HepG2 (cell line): ENCODE results near the gene ZFPL1. TPM values are rescaled to one million over a fixed set of nuclear protein-coding genes. Genes with fewer than 3 reads are reported as not detected.
A peak's percentile ranks its signal among the peaks of the same experiment; 100 is the strongest.

Experiments
- AGO2 ChIP-seq: fragments of 200-400 bp; formaldehyde crosslinking; optimal IDR thresholded peaks from 2 replicates; pipeline ENCODE3; 2017; ENCODE audit warnings: mild to moderate bottlenecking, low read depth, low read length, moderate library complexity
- ARNTL ChIP-seq: sonication (generic); formaldehyde crosslinking; IDR thresholded peaks from 2 replicates; pipeline ENCODE4 v1.4.0; 2020; ENCODE audit warnings: mild to moderate bottlenecking, missing genetic modification reagents
- ETV6 ChIP-seq: sonication (generic); formaldehyde crosslinking; conservative IDR thresholded peaks from 2 replicates; pipeline ENCODE4 v1.4.0; 2020; ENCODE audit warnings: missing genetic modification reagents
- GATAD2A ChIP-seq: IDR thresholded peaks from 2 replicates; pipeline ENCODE4 v1.6.1; 2016
- GRHL1 ChIP-seq: sonication (generic); formaldehyde crosslinking; conservative IDR thresholded peaks from 2 replicates; pipeline ENCODE4 v1.8.0; 2022; ENCODE audit warnings: missing genetic modification reagents
- HMG20A ChIP-seq: IDR thresholded peaks from 2 replicates; pipeline ENCODE4 v1.6.1; 2016; ENCODE audit warnings: borderline replicate concordance
- HMGA1 ChIP-seq: sonication (generic); formaldehyde crosslinking; conservative IDR thresholded peaks from 2 replicates; pipeline ENCODE4 v1.4.0; 2020; ENCODE audit warnings: missing genetic modification reagents
- NPAS2 ChIP-seq: sonication (generic); formaldehyde crosslinking; IDR thresholded peaks from 2 replicates; pipeline ENCODE4 v1.8.0; 2022; ENCODE audit warnings: mild to moderate bottlenecking, missing genetic modification reagents, borderline replicate concordance
- REXO4 ChIP-seq: sonication (generic); formaldehyde crosslinking; IDR thresholded peaks from 2 replicates; pipeline ENCODE4 v1.8.0; 2022; ENCODE audit warnings: missing genetic modification reagents, mild to moderate bottlenecking, borderline replicate concordance
- STAG1 ChIP-seq: sonication (generic); formaldehyde crosslinking; IDR thresholded peaks from 2 replicates; pipeline ENCODE4 v1.4.0; 2020; ENCODE audit warnings: missing genetic modification reagents
- ZBTB46 ChIP-seq: sonication (generic); formaldehyde crosslinking; IDR thresholded peaks from 2 replicates; pipeline ENCODE4 v1.4.0; 2020; ENCODE audit warnings: mild to moderate bottlenecking, missing genetic modification reagents, borderline replicate concordance
- ZEB1 ChIP-seq: IDR thresholded peaks from 2 replicates; pipeline ENCODE4 v1.6.1; 2012; ENCODE audit warnings: mild to moderate bottlenecking, low read depth, inconsistent platforms; ENCODE audit not compliant: insufficient replicate concordance
- ZFP82 ChIP-seq: sonication (generic); formaldehyde crosslinking; IDR thresholded peaks from 2 replicates; pipeline ENCODE4 v1.5.1; 2020; ENCODE audit warnings: mild to moderate bottlenecking, missing genetic modification reagents, borderline replicate concordance
- ZNF275 ChIP-seq: sonication (generic); formaldehyde crosslinking; IDR thresholded peaks from 2 replicates; pipeline ENCODE4 v1.8.0; 2022; ENCODE audit warnings: missing genetic modification reagents, mild to moderate bottlenecking, inconsistent platforms, borderline replicate concordance
- ZNF335 ChIP-seq: sonication (generic); formaldehyde crosslinking; IDR thresholded peaks from 2 replicates; pipeline ENCODE4 v1.4.0; 2020; ENCODE audit warnings: missing genetic modification reagents
- ZNF720 ChIP-seq: sonication (generic); formaldehyde crosslinking; IDR thresholded peaks from 2 replicates; pipeline ENCODE4 v1.4.0; 2020; ENCODE audit warnings: missing genetic modification reagents
- ZSCAN30 ChIP-seq: sonication (generic); formaldehyde crosslinking; IDR thresholded peaks from 2 replicates; pipeline ENCODE4 v1.5.0; 2020; ENCODE audit warnings: mild to moderate bottlenecking, missing genetic modification reagents
- polyA plus RNA-seq, 8 experiments: library from polyadenylated mRNA; depleted of rRNA in 3 of 8; stranded (reverse) in 7 of 8; unstranded in 1 of 8; fragments of >200 nt; fragmentation: Illumina TruSeq in 4 of 8; extraction: Trizol in 4 of 8; gene quantifications; 2 replicates each; pipeline versions ENCODE4 v1.2.1 to v1.2.3, GENCODE V29; 2011 to 2016; ENCODE audit warnings: low read depth in 4 of 8, missing spikeins in 1 of 8, mixed read lengths in 1 of 8; ENCODE audit not compliant: insufficient read depth in 1 of 8
- total RNA-seq, 5 experiments: library from RNA; depleted of rRNA; stranded (reverse); fragments of >200 nt; fragmentation: Illumina TruSeq; extraction: Trizol; gene quantifications; 2 replicates each; pipeline ENCODE4 v1.2.3, GENCODE V29; 2016; ENCODE audit warnings: low read depth in 1 of 5
- TF ChIP-seq, protein P1 (sequence below): sonication (generic); formaldehyde crosslinking; IDR thresholded peaks from 2 replicates; pipeline ENCODE4 v1.5.1; 2020; ENCODE audit warnings: mild to moderate bottlenecking, moderate library complexity, missing genetic modification reagents
- TF ChIP-seq, protein P2 (sequence below): sonication (generic); IDR thresholded peaks from 2 replicates; pipeline ENCODE4 v1.6.1; 2016; ENCODE audit warnings: low read depth, borderline replicate concordance
- TF ChIP-seq, protein P3 (sequence below): fragments of 450-650 bp; IDR thresholded peaks from 2 replicates; pipeline ENCODE4 v1.6.1; 2017

The ZFPL1 gene
- total and polyA plus RNA-seq, 2 of the 13 experiments (the other 11 are each of a cell fraction or from before 2014, with no cell fraction given) = 32.2 to 56.0 TPM

DNA sequence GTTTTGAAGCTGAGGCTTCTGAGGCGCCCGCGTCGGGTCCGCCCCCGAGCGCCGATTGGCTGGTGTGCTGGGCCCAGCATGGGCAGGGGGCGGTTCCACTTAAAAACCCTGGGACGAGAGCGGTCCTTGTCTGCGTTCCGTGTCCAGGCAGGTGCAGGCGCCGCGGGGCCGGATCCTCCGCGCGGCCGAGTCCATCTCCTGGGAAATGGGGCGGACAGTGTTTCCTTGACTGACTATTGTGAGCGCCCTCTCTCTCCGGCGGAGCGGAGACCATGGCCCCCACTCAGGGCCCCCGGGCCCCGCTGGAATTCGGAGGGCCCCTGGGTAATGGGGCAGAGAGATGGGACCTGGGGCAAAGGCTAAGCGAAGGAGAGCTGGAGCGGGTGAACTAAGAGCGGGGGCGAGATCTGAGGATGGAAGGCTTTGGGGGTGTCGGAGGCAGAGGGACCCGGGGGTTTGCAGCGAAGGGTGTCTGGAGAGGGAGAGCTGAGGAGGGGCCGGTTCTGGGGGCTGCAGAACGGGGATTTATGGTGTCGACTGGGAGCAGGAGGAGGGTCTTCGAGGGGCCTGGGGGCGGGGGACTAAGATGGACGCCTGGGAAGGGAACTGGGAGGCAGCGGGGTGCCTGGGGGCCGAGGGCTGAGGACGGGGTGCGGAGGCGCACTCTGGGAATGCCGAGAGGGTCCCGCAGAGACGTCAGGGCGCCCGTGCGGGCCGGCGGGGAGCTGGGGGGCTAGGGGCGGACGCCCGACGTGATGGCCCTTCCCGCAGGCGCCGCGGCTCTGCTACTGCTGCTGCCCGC is 27.9 kb downstream of the ZFPL1 start, which contains the start of gene TM7SF2 (continued):
- peak; percentile 23; the same call in 1 of the 2 replicates for TF ChIP-seq GATAD2A (CRISPR knock-in tag)
- no peak for TF ChIP-seq ZNF335 (CRISPR knock-in tag)
- no peak for TF ChIP-seq STAG1 (CRISPR knock-in tag)
- TF ChIP-seq ZFP82 (CRISPR knock-in tag) = peak; percentile 79; the same call in 1 of the 2 replicates
- no peak for TF ChIP-seq HMG20A (CRISPR knock-in tag)
- 0 out of 2 replicates have a peak, but pooled peaks have one; percentile 83 for TF ChIP-seq ZNF275 (CRISPR knock-in tag)
- peak; percentile 74; the same call in 1 of the 2 replicates for TF ChIP-seq ARNTL (CRISPR knock-in tag)
- no peak for TF ChIP-seq REXO4 (CRISPR knock-in tag)
- no peak for TF ChIP-seq ETV6
- TF ChIP-seq, protein P1, sequence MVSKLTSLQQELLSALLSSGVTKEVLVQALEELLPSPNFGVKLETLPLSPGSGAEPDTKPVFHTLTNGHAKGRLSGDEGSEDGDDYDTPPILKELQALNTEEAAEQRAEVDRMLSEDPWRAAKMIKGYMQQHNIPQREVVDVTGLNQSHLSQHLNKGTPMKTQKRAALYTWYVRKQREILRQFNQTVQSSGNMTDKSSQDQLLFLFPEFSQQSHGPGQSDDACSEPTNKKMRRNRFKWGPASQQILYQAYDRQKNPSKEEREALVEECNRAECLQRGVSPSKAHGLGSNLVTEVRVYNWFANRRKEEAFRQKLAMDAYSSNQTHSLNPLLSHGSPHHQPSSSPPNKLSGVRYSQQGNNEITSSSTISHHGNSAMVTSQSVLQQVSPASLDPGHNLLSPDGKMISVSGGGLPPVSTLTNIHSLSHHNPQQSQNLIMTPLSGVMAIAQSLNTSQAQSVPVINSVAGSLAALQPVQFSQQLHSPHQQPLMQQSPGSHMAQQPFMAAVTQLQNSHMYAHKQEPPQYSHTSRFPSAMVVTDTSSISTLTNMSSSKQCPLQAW (CRISPR knock-in tag) = peak; percentile 62; the same call in 1 of the 2 replicates
- TF ChIP-seq GRHL1 (CRISPR knock-in tag) = no peak
- TF ChIP-seq NPAS2 (CRISPR knock-in tag) = no peak
- TF ChIP-seq, protein P2, sequence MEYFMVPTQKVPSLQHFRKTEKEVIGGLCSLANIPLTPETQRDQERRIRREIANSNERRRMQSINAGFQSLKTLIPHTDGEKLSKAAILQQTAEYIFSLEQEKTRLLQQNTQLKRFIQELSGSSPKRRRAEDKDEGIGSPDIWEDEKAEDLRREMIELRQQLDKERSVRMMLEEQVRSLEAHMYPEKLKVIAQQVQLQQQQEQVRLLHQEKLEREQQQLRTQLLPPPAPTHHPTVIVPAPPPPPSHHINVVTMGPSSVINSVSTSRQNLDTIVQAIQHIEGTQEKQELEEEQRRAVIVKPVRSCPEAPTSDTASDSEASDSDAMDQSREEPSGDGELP = 0 out of 2 replicates have a peak, but pooled peaks have one; percentile 24
- peak; percentile 50; the same call in 1 of the 2 replicates for TF ChIP-seq ZSCAN30 (CRISPR knock-in tag)
- TF ChIP-seq ZEB1 = peak; percentile 38
- TF ChIP-seq HMGA1 = no peak
- TF ChIP-seq AGO2 = peak; percentile 99
- TF ChIP-seq ZNF720 = no peak
- TF ChIP-seq, protein P3, sequence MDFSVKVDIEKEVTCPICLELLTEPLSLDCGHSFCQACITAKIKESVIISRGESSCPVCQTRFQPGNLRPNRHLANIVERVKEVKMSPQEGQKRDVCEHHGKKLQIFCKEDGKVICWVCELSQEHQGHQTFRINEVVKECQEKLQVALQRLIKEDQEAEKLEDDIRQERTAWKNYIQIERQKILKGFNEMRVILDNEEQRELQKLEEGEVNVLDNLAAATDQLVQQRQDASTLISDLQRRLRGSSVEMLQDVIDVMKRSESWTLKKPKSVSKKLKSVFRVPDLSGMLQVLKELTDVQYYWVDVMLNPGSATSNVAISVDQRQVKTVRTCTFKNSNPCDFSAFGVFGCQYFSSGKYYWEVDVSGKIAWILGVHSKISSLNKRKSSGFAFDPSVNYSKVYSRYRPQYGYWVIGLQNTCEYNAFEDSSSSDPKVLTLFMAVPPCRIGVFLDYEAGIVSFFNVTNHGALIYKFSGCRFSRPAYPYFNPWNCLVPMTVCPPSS = no peak
- no peak for TF ChIP-seq ZBTB46
